Choroid plexus epithelial cell (primary cell): ENCODE data around the gene DLG1.
A peak's percentile ranks its signal among the peaks of the same experiment; 100 is the strongest.

ENCODE experiments used
- DNase-seq: peaks from one replicate; pipeline ENCODE4 v3.0.0-alpha.2; 2010; ENCODE audit warnings: low read depth
- H3K4me3 ChIP-seq: 2 replicates; pipeline ENCODE4 v1.5.1; 2011; ENCODE audit warnings: low read depth, mild to moderate bottlenecking, control low read depth, low read length, moderate library complexity
- CTCF ChIP-seq: conservative IDR thresholded peaks from 2 replicates; pipeline ENCODE4 v1.5.1; 2011; ENCODE audit warnings: low read depth, mild to moderate bottlenecking, control low read depth, inconsistent platforms, low read length, moderate library complexity

DLG1 gene

GRCh38 chr3:197242784-197243432 is 55.5 kb downstream of the DLG1 start:
- H3K4me3 ChIP-seq: no peak overlapping the region
- TF ChIP-seq CTCF: no peak
- peak; percentile 44 for DNase-seq

GRCh38 chr3:197241173-197241572 is 57.2 kb downstream of the DLG1 start:
- TF ChIP-seq CTCF: no peak
- no peak overlapping the region for H3K4me3 ChIP-seq
- peak; percentile 30 for DNase-seq

- no peak for TF ChIP-seq CTCF
- DNase-seq: no peak
Measured at GRCh38 chr3:197239857-197240256, 58.6 kb downstream of the DLG1 start.

GRCh38 chr3:197238842-197239241 is 59.6 kb downstream of the DLG1 start:
- TF ChIP-seq CTCF: no peak
- no peak overlapping the region for H3K4me3 ChIP-seq
- DNase-seq: no peak

More at GRCh38 chr3:197239857-197240256, 58.6 kb downstream of the DLG1 start:
- H3K4me3 ChIP-seq: no peak overlapping the region

GRCh38 chr3:197237897-197238296 is 60.5 kb downstream of the DLG1 start:
- no peak for DNase-seq
- TF ChIP-seq CTCF: no peak
- no peak overlapping the region for H3K4me3 ChIP-seq

- DNase-seq: no peak
- H3K4me3 ChIP-seq: no peak overlapping the region
- TF ChIP-seq CTCF: no peak
Measured at GRCh38 chr3:197236362-197236761, 62.0 kb downstream of the DLG1 start.
